ENCODE measurements around the gene HSPB8.

DNA sequence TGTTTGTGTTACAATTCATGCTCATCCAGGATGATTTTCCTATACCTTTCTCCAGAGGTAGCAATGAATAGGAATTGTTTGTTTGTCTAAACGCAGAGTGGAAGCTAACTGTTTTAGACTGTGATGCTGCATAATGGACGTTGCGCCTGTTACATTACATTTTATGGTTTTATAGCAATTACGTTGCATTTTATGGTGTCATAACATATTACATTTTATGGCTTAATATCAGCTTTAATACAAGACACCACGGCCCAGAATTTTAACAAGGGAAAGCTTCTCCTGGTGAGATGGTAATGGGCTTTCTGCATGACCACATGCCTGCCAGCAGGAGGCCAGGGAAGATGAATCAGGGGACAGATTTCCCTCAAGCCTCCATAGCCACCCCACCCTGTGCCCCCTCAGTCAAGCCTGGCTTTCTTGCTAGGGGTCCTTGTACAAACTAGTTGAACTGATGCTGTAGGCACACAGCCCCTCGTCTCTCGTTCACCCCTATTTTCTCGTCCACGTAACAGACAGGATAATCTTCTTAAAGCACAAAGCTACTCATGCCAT, 56.5 kb downstream of the HSPB8 start:
- TF ChIP-seq, protein P1, sequence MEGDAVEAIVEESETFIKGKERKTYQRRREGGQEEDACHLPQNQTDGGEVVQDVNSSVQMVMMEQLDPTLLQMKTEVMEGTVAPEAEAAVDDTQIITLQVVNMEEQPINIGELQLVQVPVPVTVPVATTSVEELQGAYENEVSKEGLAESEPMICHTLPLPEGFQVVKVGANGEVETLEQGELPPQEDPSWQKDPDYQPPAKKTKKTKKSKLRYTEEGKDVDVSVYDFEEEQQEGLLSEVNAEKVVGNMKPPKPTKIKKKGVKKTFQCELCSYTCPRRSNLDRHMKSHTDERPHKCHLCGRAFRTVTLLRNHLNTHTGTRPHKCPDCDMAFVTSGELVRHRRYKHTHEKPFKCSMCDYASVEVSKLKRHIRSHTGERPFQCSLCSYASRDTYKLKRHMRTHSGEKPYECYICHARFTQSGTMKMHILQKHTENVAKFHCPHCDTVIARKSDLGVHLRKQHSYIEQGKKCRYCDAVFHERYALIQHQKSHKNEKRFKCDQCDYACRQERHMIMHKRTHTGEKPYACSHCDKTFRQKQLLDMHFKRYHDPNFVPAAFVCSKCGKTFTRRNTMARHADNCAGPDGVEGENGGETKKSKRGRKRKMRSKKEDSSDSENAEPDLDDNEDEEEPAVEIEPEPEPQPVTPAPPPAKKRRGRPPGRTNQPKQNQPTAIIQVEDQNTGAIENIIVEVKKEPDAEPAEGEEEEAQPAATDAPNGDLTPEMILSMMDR (IDR thresholded peaks at IDR 0.05): peak; percentile 52
- TF ChIP-seq ZFX (IDR thresholded peaks at IDR 0.05; ENCODE audit: borderline replicate concordance): no peak
